Suppressor macrophage (primary cell): ENCODE results near the gene EDNRB.
"Not testable (repeated sequence)": the region's sequence is repeated elsewhere in the genome, so short reads cannot be mapped to it uniquely, and the experiment has no call there.

Experiments used
- DNase-seq, 4 experiments: peaks; one replicate each; pipeline ENCODE4 v3.0.0-alpha.2; 2020 to 2022

EDNRB gene

GRCh38 chr13:77896536-77896935 is 22.1 kb downstream of the EDNRB start:
- DNase-seq: no peak

GRCh38 chr13:77894743-77895142 is 23.9 kb downstream of the EDNRB start:
- no peak for DNase-seq

GRCh38 chr13:77893066-77893465 is 25.6 kb downstream of the EDNRB start:
- no peak for DNase-seq

- no peak for DNase-seq
Measured at GRCh38 chr13:77892491-77892890, 26.1 kb downstream of the EDNRB start.

- DNase-seq: peak in 3 of 4 experiments; percentile 17 to 40 (median 31)
Measured at GRCh38 chr13:77891486-77891885, 27.1 kb downstream of the EDNRB start.

- DNase-seq: peak in 2 of 4 experiments; percentile 13 to 29
Measured at GRCh38 chr13:77891041-77891440, 27.6 kb downstream of the EDNRB start.

- DNase-seq: no peak
Measured at GRCh38 chr13:77883328-77883727, 35.3 kb downstream of the EDNRB start.

- no peak for DNase-seq
Measured at GRCh38 chr13:77878190-77878589, 40.4 kb downstream of the EDNRB start.

GRCh38 chr13:77876176-77876575 is 42.5 kb downstream of the EDNRB start:
- no peak for DNase-seq

- DNase-seq: no peak
Measured at GRCh38 chr13:77874406-77874805, 44.2 kb downstream of the EDNRB start.

- DNase-seq: no peak
Measured at GRCh38 chr13:77872995-77873394, 45.6 kb downstream of the EDNRB start.

- no peak for DNase-seq
Measured at GRCh38 chr13:77871596-77871995, 47.0 kb downstream of the EDNRB start.

- peak in 1 of 4 experiments; percentile 17 for DNase-seq
Measured at GRCh38 chr13:77868717-77869116, 49.9 kb downstream of the EDNRB start.

- no peak for DNase-seq
Measured at GRCh38 chr13:77866971-77867370, 51.7 kb downstream of the EDNRB start.

GRCh38 chr13:77865622-77866021 is 53.0 kb downstream of the EDNRB start:
- DNase-seq: no peak

GRCh38 chr13:77863144-77863543 is 55.5 kb downstream of the EDNRB start:
- peak in 2 of 4 experiments; percentile 34 to 44 for DNase-seq

GRCh38 chr13:77861741-77862140 is 56.9 kb downstream of the EDNRB start:
- peak in 3 of 4 experiments; percentile 25 to 55 (median 50) for DNase-seq

- peak; percentile 24 to 70 (median 48) for DNase-seq
Measured at GRCh38 chr13:77860507-77860981, 58.1 kb downstream of the EDNRB start.

GRCh38 chr13:77859450-77859849 is 59.2 kb downstream of the EDNRB start:
- DNase-seq: peak in 1 of 4 experiments; percentile 41

GRCh38 chr13:77857531-77858209 is 61.0 kb downstream of the EDNRB start:
- DNase-seq: no peak

- no peak for DNase-seq
Measured at GRCh38 chr13:77853703-77854102, 64.9 kb downstream of the EDNRB start.

GRCh38 chr13:77848050-77848449 is 70.6 kb downstream of the EDNRB start:
- DNase-seq: not testable (repeated sequence)

- DNase-seq: peak in 2 of 4 experiments; percentile 43 to 66
Measured at GRCh38 chr13:77846173-77846572, 72.5 kb downstream of the EDNRB start.
